ENCODE data around the gene ECE1. TPM values are rescaled to one million over a fixed set of nuclear protein-coding genes. Genes with fewer than 3 reads are reported as not detected.

Gene ECE1
- total and polyA plus RNA-seq, 2 of the 4 experiments (the other 2 are of a cell fraction): 61.8 to 124 TPM

DNA sequence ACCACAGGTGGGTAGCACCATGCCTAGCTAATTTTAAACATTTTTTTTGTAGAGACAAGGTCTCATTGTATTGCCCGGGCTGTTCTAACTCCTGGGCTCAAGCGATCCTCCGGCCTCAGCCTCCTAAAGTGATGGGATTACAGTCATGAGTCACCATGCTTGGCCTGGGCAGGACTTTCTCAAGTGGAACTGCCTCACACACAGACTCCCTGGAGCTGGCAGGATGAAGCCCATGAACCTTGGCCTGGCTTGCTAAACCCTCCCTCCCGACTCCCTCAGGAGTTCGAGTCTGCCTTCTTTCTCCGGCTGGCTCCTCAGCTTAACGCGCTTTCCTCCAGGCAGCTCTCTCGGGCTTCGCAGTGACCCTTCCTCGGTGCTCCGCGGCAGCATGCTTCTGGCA lies 7.7 kb upstream of the ECE1 start:
- dilution Hi-C loops (cut with HindIII; ENCODE audit: low sequenced_read_pairs, unreplicated experiment): no loop called here
- H2BK15ac ChIP-seq (ENCODE audit: low read depth, low read length): no peak overlapping the region
- no peak overlapping the region for H4K8ac ChIP-seq (ENCODE audit: low read depth in 2 of 2, low read length in 2 of 2)
- H3K27ac ChIP-seq (ENCODE audit: insufficient read depth, low read length): no peak overlapping the region
- 93% methylated on average over 7 of the region's 13 CpGs; no CpG with 5 or more reads in 1 of the 2 experiments for WGBS, 2 experiments (ENCODE audit: extremely low coverage in 2 of 2, insufficient read length in 1 of 2)
- no peak overlapping the region for H3K9ac ChIP-seq (ENCODE audit: low read depth, low read length)
- TF ChIP-seq CHD1 (IDR thresholded peaks at IDR 0.05; ENCODE audit: low read depth, low read length): no peak
- no peak for TF ChIP-seq FOS (IDR thresholded peaks at IDR 0.05; ENCODE audit: low read depth, low read length)
- TF ChIP-seq RCOR1 (IDR thresholded peaks at IDR 0.05; ENCODE audit: insufficient replicate concordance, low read length): no peak
- no peak for TF ChIP-seq POLR2A (IDR thresholded peaks at IDR 0.05; ENCODE audit: low read depth, low read length)
- TF ChIP-seq MAFK (IDR thresholded peaks at IDR 0.05; ENCODE audit: low read depth, low read length): no peak
- TF ChIP-seq BHLHE40 (IDR thresholded peaks at IDR 0.05; ENCODE audit: low read depth, low read length): no peak
- TF ChIP-seq, protein P1, sequence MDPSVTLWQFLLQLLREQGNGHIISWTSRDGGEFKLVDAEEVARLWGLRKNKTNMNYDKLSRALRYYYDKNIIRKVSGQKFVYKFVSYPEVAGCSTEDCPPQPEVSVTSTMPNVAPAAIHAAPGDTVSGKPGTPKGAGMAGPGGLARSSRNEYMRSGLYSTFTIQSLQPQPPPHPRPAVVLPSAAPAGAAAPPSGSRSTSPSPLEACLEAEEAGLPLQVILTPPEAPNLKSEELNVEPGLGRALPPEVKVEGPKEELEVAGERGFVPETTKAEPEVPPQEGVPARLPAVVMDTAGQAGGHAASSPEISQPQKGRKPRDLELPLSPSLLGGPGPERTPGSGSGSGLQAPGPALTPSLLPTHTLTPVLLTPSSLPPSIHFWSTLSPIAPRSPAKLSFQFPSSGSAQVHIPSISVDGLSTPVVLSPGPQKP (IDR thresholded peaks at IDR 0.05; ENCODE audit: borderline replicate concordance, low read depth, low read length): no peak
- no peak for TF ChIP-seq MXI1 (IDR thresholded peaks at IDR 0.05; ENCODE audit: borderline replicate concordance, low read depth, low read length)
- no peak for TF ChIP-seq RAD21 (IDR thresholded peaks at IDR 0.05; ENCODE audit: low read length)
- no peak for TF ChIP-seq SMC3 (IDR thresholded peaks at IDR 0.05; ENCODE audit: low read depth, low read length)
- TF ChIP-seq NFE2L2 (IDR thresholded peaks at IDR 0.05; ENCODE audit: low read depth, low read length): no peak
- no peak for TF ChIP-seq MAZ (IDR thresholded peaks at IDR 0.05; ENCODE audit: borderline replicate concordance, low read depth, low read length)
- TF ChIP-seq RFX5 (IDR thresholded peaks at IDR 0.05; ENCODE audit: low read depth, low read length): no peak
- TF ChIP-seq, protein P2, sequence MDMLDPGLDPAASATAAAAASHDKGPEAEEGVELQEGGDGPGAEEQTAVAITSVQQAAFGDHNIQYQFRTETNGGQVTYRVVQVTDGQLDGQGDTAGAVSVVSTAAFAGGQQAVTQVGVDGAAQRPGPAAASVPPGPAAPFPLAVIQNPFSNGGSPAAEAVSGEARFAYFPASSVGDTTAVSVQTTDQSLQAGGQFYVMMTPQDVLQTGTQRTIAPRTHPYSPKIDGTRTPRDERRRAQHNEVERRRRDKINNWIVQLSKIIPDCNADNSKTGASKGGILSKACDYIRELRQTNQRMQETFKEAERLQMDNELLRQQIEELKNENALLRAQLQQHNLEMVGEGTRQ (IDR thresholded peaks at IDR 0.05; ENCODE audit: low read depth, low read length): no peak
- TF ChIP-seq CEBPB (IDR thresholded peaks at IDR 0.05; ENCODE audit: low read depth, low read length): no peak
- TF ChIP-seq, protein P3, sequence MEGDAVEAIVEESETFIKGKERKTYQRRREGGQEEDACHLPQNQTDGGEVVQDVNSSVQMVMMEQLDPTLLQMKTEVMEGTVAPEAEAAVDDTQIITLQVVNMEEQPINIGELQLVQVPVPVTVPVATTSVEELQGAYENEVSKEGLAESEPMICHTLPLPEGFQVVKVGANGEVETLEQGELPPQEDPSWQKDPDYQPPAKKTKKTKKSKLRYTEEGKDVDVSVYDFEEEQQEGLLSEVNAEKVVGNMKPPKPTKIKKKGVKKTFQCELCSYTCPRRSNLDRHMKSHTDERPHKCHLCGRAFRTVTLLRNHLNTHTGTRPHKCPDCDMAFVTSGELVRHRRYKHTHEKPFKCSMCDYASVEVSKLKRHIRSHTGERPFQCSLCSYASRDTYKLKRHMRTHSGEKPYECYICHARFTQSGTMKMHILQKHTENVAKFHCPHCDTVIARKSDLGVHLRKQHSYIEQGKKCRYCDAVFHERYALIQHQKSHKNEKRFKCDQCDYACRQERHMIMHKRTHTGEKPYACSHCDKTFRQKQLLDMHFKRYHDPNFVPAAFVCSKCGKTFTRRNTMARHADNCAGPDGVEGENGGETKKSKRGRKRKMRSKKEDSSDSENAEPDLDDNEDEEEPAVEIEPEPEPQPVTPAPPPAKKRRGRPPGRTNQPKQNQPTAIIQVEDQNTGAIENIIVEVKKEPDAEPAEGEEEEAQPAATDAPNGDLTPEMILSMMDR (conservative IDR thresholded peaks at IDR 0.05; ENCODE audit: low read depth, low read length): no peak
- no peaks in the 10 kb centered on the region for H3K27me3 ChIP-seq (ENCODE audit: control insufficient read depth, insufficient read depth, low read length)
- peaks cover 38% of the 10 kb centered on the region for H4K20me1 ChIP-seq (ENCODE audit: insufficient read depth, low read length)
- DNase-seq (no peak), ATAC-seq (ENCODE audit: low read depth) (no peak)
- ChIA-PET POLR2A (ENCODE audit: unreplicated experiment) (no interaction called here), CTCF (interaction anchor here (0.6 kb wide), 1 partner anchor 318 kb away, joined by 3 read pairs; no protein-coding TSS in a partner anchor)
- H2AK9ac ChIP-seq (replicated peaks; ENCODE audit: low read depth, low read length, poor library complexity): no peak overlapping the region
- no peak overlapping the region for H3K4me3 ChIP-seq (ENCODE audit: insufficient read depth, low read depth, low read length)
- no peak overlapping the region for H3K23ac ChIP-seq (ENCODE audit: low read depth, low read length)
- H2BK5ac ChIP-seq (ENCODE audit: low read depth, low read length, poor library complexity, severe bottlenecking): no peak overlapping the region
- intact Hi-C loops (cut with micrococcal nuclease): no loop called here
- H3K79me1 ChIP-seq (ENCODE audit: low read depth in 1 of 2, low read length in 2 of 2): peaks cover 38 to 87% of the 10 kb centered on the region in 2 experiments
- BruUV-seq (replicated peaks): no TSS peak
- H4K5ac ChIP-seq (ENCODE audit: low read depth, low read length): no peak overlapping the region
- H3K4me1 ChIP-seq (ENCODE audit: control insufficient read depth, insufficient read depth, low read length): peaks cover 23% of the 10 kb centered on the region
- no peak overlapping the region for H2AK5ac ChIP-seq (ENCODE audit: low read depth, low read length)
- in situ Hi-C loops (cut with MboI; ENCODE audit: low sequenced_read_pairs): no loop called here
- no peaks in the 10 kb centered on the region for H3K9me3 ChIP-seq (ENCODE audit: control insufficient read depth, insufficient read depth, low read length)
- H2BK20ac ChIP-seq (ENCODE audit: low read depth, low read length): no peak overlapping the region; the same call in 1 of the 2 replicates
- H3K56ac ChIP-seq (ENCODE audit: extremely low read depth, insufficient read depth, low read length): no peak overlapping the region
- peaks cover 4% of the 10 kb centered on the region; the same call in 1 of the 2 replicates for H3K36me3 ChIP-seq (ENCODE audit: control insufficient read depth, insufficient read depth, low read length)
- H3K14ac ChIP-seq (replicated peaks; ENCODE audit: low read depth, low read length): no peak overlapping the region
- no peak overlapping the region for H3K18ac ChIP-seq (ENCODE audit: low read depth, low read length)
- no peak overlapping the region for H2BK120ac ChIP-seq (ENCODE audit: low read depth, low read length)
- H3K4me2 ChIP-seq (ENCODE audit: low read depth, low read length): no peak overlapping the region
- H3K4ac ChIP-seq (ENCODE audit: low read depth, low read length): no peak overlapping the region
- H4K91ac ChIP-seq (ENCODE audit: insufficient read depth, low read depth, low read length): no peak overlapping the region
- H2AFZ ChIP-seq (replicated peaks; ENCODE audit: low read length, poor library complexity): no peak overlapping the region
- H3K9me1 ChIP-seq (ENCODE audit: insufficient read depth, low read length): peaks cover 28% of the 10 kb centered on the region

Data from IMR-90 (cell line).